ENCODE data around the gene RNF186. TPM values are rescaled to one million over a fixed set of nuclear protein-coding genes. Genes with fewer than 3 reads are reported as not detected.

Gene RNF186
- total RNA-seq, 1 experiment from 2014 or later = 0.69 TPM

Other genes with a start within 250 kb of the RNF186 start
- 117 and 141 TPM in 2 replicates for gene NBL1, start 171.0 kb downstream of the RNF186 start, total RNA-seq (2014; rRNA removed)
- gene HTR6, start 150.4 kb downstream of the RNF186 start, total RNA-seq (2014; rRNA removed) = not detected in 2 replicates
- gene TMCO4, start 15.4 kb downstream of the RNF186 start, total RNA-seq (2014; rRNA removed) = 16.0 and 19.7 TPM in 2 replicates
- gene OTUD3, start 67.1 kb upstream of the RNF186 start, total RNA-seq (2014; rRNA removed) = 9.7 and 9.9 TPM in 2 replicates
- not detected in 2 replicates for gene PLA2G2E, start 108.3 kb upstream of the RNF186 start, total RNA-seq (2014; rRNA removed)
- gene PLA2G2A, start 164.3 kb upstream of the RNF186 start, total RNA-seq (2014; rRNA removed) = not detected in 2 replicates

Measured in PC-3 (cell line).